ENCODE results near the gene SPC24.
"Not testable (repeated sequence)": the region's sequence is repeated elsewhere in the genome, so short reads cannot be mapped to it uniquely, and the experiment has no call there.

SPC24 gene

DNA sequence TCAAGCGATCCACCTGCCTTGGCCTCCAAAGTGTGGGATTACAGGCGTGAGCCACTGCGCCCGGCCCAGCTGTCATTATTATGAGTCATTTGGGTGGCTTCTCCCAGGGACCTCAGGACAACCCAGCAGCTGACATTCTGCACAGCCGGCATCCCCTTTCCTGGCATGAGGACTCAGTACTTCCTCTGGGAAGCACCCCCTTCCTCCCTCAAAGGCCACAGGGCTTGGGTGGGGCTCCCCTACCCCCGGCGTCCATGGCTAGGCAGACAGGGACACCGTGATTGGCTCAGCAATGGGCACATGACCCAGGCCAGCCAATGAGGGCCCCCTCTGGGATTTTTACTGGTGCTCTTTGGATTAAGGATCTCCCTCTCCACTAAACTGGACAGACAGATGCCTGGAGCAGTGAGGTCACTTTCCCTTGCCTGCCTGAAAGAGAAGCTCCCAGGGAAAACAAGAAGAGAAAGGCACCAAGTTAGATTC is 35.7 kb upstream of the SPC24 start:
- no peak for DNase-seq

DNA sequence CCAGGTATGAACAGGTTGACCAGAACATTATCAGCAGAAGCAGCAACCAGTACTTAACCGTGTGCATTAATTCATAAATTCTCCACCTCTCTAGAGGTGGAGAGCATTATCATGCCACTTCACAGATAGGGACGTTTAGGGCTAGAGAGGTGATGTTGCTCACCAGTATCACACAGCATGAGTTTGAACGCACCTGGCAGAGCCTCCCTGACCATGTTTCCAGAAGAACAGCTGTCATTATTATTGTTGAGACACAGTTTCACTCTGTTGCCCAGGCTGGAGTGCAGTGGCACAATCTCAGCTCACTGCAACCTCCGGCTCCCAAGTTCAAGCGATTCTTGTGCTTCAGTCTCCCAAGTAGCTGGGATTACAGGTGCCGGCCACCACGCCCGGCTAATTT is 34.9 kb upstream of the SPC24 start:
- no peak for DNase-seq

DNA sequence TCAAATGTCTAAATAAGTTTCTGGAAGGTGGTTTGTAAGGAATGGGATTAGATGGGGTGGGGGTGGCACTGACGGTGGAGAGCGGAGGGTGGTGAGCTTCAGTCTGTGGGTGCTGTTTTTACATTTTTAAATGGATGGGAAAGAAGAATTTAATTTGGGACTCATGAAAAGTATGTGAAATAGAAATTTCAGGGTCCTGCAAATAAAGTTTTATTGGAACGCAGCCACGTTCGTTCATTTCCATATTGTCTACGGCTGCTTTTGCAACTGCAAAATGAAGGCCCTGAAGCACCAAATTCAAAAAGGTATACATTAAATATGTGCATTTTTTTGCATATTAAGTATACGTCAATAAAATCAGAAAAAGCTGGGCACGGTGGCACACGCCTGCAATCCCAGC is 31.9 kb upstream of the SPC24 start:
- no peak for DNase-seq

DNA sequence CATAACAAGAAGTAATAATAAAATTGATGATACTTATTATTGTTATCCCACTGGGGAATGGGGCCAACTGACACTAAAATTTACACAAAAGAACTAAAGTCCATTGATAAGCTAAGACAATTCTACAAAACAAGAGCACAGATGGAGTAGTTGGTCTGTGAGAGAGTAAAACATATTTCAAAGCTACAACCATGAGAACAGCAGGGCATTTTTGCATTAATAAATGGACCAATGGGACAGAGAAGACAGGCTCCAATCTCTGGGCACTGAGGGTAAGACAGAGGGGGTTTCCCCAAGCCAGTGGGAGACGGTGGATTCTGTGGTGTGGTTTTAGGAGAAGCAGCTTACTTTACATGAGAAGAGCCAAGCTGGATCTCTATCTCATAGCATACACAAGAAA is 27.4 kb upstream of the SPC24 start:
- DNase-seq = no peak

- DNase-seq = no peak
These were observed 25.9 kb upstream of the SPC24 start for GRCh38 chr19:11181488-11181887.

- not testable (repeated sequence) for DNase-seq
These were observed 25.4 kb upstream of the SPC24 start for GRCh38 chr19:11180975-11181374.

DNA sequence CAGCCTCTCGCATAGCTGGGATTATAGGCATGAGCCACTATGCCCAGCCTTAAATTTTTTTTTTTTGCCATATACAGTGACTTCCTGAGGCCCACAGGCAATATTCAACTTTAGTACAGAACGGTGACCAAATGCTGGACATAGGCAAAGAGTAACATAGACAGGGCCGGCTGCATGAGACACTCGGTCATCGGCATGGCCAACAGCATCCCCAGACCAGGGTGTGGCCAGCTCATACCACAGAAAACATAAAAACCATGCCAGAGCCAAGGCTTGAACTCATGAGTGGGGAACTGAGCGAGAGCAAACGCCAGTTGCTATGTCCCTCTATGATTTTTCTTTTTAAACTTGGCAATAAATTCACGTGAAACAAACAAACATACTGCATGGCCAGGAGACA is 24.8 kb upstream of the SPC24 start:
- no peak for DNase-seq

GRCh38 chr19:11179716-11180297 is 24.2 kb upstream of the SPC24 start:
- no peak for DNase-seq

DNA sequence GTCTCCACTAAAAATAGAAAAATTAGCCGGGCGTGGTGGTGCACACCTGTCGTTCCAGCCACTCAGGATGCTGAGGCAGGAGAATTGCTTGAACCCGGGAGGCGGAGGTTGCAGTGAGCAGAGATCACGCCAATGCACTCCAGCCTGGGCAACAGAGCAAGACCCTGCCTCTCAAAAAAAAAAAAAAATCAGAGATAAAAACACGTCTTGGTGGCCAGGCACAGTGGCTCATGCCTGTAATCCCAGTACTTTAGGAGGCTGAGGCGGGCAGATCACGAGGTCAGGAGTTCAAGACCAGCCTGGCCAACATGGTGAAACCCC is 23.5 kb upstream of the SPC24 start:
- DNase-seq = not testable (repeated sequence)

GRCh38 chr19:11177592-11177991 is 22.0 kb upstream of the SPC24 start:
- no peak for DNase-seq

- no peak for DNase-seq
These were observed 21.0 kb upstream of the SPC24 start for GRCh38 chr19:11176466-11177193.

- no peak for DNase-seq
These were observed 20.3 kb upstream of the SPC24 start for GRCh38 chr19:11175920-11176319.

DNA sequence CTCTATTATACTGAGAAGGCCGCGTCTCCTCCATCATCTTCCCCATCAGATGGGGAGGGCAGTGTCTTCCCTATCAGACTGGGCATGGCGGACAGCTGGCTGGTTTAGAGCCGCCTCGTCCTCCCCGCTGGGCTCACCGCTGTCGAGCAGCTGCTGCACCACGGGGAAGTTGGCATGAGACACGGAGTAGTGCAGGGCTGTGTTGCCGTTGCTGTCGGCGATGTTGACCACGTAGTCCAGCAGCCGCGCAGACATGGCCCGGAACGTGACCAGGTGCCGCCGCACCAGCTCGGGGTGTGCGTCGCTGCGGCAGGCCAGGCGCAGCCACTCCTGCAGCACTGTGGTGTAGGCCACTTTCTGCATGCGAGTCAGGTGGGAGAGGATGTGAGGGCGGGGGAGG is 18.8 kb upstream of the SPC24 start:
- no peak for DNase-seq

DNA sequence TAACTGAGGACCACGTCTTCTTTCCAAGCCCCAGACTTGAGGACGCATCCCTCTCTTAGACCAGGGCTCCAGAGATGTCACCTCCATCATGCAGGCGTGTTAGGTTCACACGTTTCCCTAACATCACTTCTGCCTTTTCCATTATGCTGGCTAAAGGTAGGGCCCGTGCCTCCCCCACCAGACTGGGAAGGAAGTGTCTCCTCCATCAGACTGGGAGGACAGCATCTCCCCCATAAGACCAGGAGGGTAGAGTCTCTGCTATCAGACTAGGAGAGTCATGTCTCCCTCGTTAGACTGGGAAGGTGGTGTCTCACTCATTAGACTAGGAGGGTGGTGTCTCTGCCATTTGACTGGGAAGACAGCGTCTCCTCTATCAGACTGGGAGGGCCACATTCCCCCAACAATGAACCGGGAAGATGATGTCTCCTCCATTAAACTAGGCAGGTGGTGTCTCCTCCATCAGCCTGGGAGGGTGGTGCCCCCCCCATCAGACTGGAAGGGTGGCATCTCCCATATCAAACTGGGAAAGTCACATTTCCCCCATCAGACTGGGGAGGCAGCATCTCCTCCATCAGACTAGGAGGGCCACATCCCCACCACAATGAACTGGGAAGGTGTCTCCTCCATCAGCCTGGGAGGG is 18.1 kb upstream of the SPC24 start:
- DNase-seq = no peak

GRCh38 chr19:11172576-11172975 is 17.0 kb upstream of the SPC24 start:
- DNase-seq = no peak

GRCh38 chr19:11171144-11171543 is 15.6 kb upstream of the SPC24 start:
- DNase-seq = no peak

DNA sequence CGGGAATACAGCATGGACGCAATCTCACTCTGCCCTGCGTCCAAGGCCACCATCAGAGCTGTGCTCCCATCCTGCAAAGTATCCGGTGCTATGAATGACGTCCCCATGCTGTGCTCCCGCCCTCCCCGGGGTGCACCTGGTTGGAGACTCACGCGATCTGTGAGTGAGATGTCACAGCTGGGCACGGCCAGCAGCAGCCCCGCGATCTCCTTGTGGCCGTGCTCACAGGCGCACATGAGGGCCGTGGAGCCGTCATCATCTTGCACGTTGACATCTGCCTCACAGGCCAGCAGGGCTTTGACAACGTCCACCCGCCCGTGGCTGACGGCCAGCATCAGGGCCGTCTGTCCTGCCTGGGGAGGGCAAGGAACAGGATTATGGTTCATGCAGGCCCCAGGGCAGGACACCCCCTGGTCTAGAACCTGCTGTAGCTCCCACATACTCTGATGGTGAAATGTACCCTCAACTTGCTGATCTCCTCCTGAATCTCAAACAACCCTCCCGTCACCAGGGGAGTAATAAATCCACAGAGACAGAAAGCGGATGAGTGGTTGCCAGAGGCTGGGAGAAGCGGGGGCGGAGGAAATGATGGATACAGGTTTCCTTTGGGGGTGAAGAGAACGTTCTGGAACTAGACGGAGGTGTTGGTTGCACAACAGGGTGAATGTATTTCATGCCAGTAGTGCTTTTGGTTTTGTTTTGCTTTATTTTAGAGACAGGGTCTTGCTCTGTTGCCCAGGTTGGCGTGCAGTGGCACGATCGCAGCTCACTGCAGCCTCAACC is 14.5 kb upstream of the SPC24 start:
- DNase-seq = no peak

DNA sequence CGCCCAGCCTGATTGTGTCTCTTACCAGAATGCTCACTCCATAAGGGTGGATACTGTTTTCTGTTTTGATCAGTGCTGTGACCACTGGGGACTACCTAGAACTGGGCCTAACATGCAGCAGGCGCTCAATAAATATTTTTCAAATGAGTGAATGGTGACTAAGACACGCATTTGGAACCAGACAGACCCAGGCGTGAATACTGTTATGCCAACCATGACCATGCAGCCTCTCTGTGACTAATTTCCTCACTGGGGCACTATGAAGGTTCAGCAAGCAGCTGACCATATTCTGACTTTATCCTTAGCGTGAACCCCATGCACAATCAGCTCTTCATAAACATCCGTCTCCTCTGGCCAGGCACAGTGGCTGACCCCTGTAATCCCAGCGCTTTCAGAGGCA is 13.0 kb upstream of the SPC24 start:
- DNase-seq = no peak

GRCh38 chr19:11166281-11167142 is 10.9 kb upstream of the SPC24 start:
- DNase-seq = no peak

GRCh38 chr19:11165486-11166030 is 10.0 kb upstream of the SPC24 start:
- DNase-seq = no peak

- DNase-seq = no peak
These were observed 9.4 kb upstream of the SPC24 start for GRCh38 chr19:11164879-11165406.

DNA sequence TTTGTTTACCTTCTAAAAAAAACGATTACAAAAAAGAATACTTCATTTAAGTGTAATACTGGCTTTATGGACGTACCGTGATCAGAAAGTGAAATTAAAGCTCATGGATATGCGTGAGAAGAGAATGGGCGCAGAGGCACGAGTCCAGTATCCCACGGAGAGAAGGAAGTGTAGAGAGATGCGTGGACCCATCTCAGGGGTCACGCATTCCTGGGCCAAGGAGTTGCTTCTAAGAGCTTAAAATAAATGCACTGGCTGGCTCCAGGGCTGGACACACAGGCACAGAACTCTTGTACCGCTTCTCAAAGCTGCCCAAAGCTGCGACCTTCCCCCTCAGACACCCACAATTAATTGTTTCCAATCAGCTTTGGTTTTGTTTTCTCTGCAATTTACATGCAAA is 8.7 kb upstream of the SPC24 start:
- no peak for DNase-seq
